Measurements from ENCODE around the gene CFAP251.

The CFAP251 gene

GRCh38 chr12:121942145-121942718 is 23.8 kb downstream of the CFAP251 start:
- in situ Hi-C loops (cut with MboI; ENCODE audit: low pct_unique_long_range_greater_than_20kb, low sequenced_read_pairs, unreplicated experiment), result no loop called here
- DNase-seq (ENCODE audit: low spot score), result no peak
- no peak for TF ChIP-seq CTCF (IDR thresholded peaks at IDR 0.05; ENCODE audit: extremely low read depth, insufficient read depth, missing control alignments)

GRCh38 chr12:121943926-121944325 is 25.5 kb downstream of the CFAP251 start:
- no peak for DNase-seq (ENCODE audit: low spot score)
- in situ Hi-C loops (cut with MboI; ENCODE audit: low pct_unique_long_range_greater_than_20kb, low sequenced_read_pairs, unreplicated experiment), result no loop called here
- TF ChIP-seq CTCF (IDR thresholded peaks at IDR 0.05; ENCODE audit: extremely low read depth, insufficient read depth, missing control alignments), result no peak

- no peak for DNase-seq (ENCODE audit: low spot score)
- in situ Hi-C loops (cut with MboI; ENCODE audit: low pct_unique_long_range_greater_than_20kb, low sequenced_read_pairs, unreplicated experiment), result no loop called here
- no peak for TF ChIP-seq CTCF (IDR thresholded peaks at IDR 0.05; ENCODE audit: extremely low read depth, insufficient read depth, missing control alignments)
Measured at GRCh38 chr12:121946313-121947025, 28.1 kb downstream of the CFAP251 start.

- in situ Hi-C loops (cut with MboI; ENCODE audit: low pct_unique_long_range_greater_than_20kb, low sequenced_read_pairs, unreplicated experiment), result no loop called here
- no peak for TF ChIP-seq CTCF (IDR thresholded peaks at IDR 0.05; ENCODE audit: extremely low read depth, insufficient read depth, missing control alignments)
Measured at GRCh38 chr12:121947981-121948380, 29.6 kb downstream of the CFAP251 start.

GRCh38 chr12:121949648-121950397 is 31.4 kb downstream of the CFAP251 start:
- no peak for DNase-seq (ENCODE audit: low spot score)
- in situ Hi-C loops (cut with MboI; ENCODE audit: low pct_unique_long_range_greater_than_20kb, low sequenced_read_pairs, unreplicated experiment), result no loop called here
- no peak for TF ChIP-seq CTCF (IDR thresholded peaks at IDR 0.05; ENCODE audit: extremely low read depth, insufficient read depth, missing control alignments)

More at GRCh38 chr12:121947981-121948380, 29.6 kb downstream of the CFAP251 start:
- DNase-seq (ENCODE audit: low spot score), result no peak

GRCh38 chr12:121953117-121953692 is 34.8 kb downstream of the CFAP251 start:
- in situ Hi-C loops (cut with MboI; ENCODE audit: low pct_unique_long_range_greater_than_20kb, low sequenced_read_pairs, unreplicated experiment), result no loop called here
- DNase-seq (ENCODE audit: low spot score), result no peak

More at GRCh38 chr12:121953117-121953692, 34.8 kb downstream of the CFAP251 start:
- TF ChIP-seq CTCF (IDR thresholded peaks at IDR 0.05; ENCODE audit: extremely low read depth, insufficient read depth, missing control alignments), result no peak
